ENCODE measurements around the gene TBC1D10A. TPM values are rescaled to one million over a fixed set of nuclear protein-coding genes. Genes with fewer than 3 reads are reported as not detected.

TBC1D10A gene
- total RNA-seq, 4 donors from 2014 or later = 38.3 to 49.2 (median 43.0) TPM

DNA sequence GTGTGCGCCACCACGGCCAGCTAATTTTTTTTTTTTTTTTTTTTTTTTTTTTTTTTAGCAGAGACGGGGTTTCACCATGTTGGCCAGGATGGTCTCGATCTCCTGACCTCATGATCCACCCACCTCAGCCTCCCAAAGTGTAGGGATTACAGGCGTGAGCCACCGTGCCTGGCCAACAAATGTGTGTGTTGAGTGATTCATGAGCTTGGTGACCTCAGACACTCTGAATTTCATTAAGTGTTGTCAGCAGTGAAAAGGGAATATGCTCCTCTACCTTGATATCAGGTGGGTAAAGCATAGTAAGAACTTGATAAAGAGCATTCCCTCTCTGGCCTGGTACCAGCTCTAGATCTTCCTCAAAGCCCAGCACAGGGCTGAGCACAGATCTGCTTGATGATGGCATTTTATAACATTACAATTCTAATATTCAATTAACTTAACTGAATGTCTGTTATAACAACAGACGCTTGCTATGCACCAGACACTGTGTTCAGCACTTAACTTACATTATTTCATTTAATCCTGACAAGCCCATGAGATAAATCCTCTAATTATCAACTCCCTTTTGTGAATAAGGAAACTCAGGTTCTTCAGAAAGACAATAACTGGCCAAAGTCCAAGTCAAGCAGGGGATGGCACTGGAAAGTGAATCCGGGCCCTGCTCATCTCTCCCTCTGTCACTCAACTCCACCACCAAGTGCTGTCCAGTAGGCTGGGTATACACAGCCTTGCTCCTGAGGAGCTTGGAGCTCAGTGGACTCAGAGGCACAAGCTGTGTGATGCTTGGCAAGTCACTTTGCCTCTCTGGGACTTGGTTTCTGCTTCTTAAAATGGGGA lies 13.0 kb downstream of the TBC1D10A start:
- H3K4me3 ChIP-seq = no peak overlapping the region
- no peaks in the 10 kb centered on the region for H3K9me3 ChIP-seq
- peaks cover 5% of the 10 kb centered on the region for H3K36me3 ChIP-seq
- H3K27me3 ChIP-seq = no peaks in the 10 kb centered on the region
- no peak for DNase-seq (ENCODE audit: low spot score in 2 of 2)
- H3K4me1 ChIP-seq = peaks cover 98% of the 10 kb centered on the region
- TF ChIP-seq POLR2A (IDR thresholded peaks at IDR 0.05) (no peak), EP300 (IDR thresholded peaks at IDR 0.05) (no peak), CTCF (IDR thresholded peaks at IDR 0.05) (no peak), POLR2AphosphoS5 (IDR thresholded peaks at IDR 0.05) (no peak)
- WGBS = 85% methylated on average over 4 of the region's 8 CpGs
- H3K27ac ChIP-seq = peak overlapping the region; percentile 5

- Histone ChIP-seq H3K27me3 (no peaks in the 10 kb centered on the region), H3K4me3 (no peak overlapping the region), H3K9me3 (no peaks in the 10 kb centered on the region), H3K27ac (peak overlapping the region; percentile 87), H3K4me1 (peaks cover 98% of the 10 kb centered on the region), H3K36me3 (peaks cover 3% of the 10 kb centered on the region)
- WGBS = 48% methylated on average over 6 of the region's 6 CpGs
- no peak for DNase-seq (ENCODE audit: low spot score in 2 of 2)
- TF ChIP-seq POLR2AphosphoS5 (IDR thresholded peaks at IDR 0.05) = no peak
- TF ChIP-seq CTCF (IDR thresholded peaks at IDR 0.05) = no peak
- TF ChIP-seq EP300 (IDR thresholded peaks at IDR 0.05) = no peak
- TF ChIP-seq POLR2A (IDR thresholded peaks at IDR 0.05) = no peak
Measured at GRCh38 chr22:30312053-30312452, 14.7 kb downstream of the TBC1D10A start.

DNA sequence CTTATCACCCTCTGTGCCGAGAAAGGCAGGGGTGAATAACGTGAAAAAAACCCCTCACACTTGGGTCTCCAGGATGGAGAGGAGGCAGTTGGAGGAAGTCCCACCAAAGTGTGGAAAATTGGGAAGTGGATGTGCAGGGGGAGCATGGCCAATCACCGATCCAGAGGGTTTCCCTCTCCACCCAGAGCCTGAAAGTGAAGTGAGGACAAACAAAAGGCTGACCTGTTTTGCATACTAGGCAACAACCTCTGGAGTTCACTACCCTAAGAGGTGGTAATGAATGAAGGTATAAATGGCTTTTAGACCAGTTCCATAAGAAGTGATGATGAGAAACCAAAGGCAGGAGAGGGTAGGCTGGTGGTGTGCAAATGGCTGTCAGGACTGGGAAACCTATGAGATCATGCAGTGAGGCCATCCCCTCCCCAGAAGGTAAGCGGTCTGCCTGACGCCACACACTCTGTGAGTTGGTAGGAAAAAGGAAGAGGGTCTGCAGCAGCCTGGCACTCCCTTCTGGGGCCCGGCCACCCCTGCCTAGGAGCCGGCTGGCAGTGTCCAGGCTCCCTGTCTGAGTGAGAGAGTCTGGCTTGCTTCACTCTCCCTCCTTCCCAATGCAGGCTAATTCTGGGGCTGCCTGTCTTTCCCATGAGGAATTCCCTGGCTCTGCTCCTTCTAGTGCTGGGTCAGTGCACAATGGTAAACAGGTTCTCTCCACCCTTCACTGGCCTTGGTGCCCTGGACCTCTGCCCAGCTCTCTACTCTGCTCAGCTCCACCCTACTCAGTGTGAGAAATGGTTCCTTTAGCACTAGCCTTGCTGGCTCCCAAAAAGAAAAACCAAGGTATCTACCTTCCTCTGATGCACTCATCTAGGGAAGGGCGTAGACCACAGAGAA lies 15.6 kb downstream of the TBC1D10A start:
- TF ChIP-seq EP300 (IDR thresholded peaks at IDR 0.05) = no peak
- peak in 1 of 2 donors; percentile 81 for DNase-seq (ENCODE audit: low spot score in 2 of 2)

DNA sequence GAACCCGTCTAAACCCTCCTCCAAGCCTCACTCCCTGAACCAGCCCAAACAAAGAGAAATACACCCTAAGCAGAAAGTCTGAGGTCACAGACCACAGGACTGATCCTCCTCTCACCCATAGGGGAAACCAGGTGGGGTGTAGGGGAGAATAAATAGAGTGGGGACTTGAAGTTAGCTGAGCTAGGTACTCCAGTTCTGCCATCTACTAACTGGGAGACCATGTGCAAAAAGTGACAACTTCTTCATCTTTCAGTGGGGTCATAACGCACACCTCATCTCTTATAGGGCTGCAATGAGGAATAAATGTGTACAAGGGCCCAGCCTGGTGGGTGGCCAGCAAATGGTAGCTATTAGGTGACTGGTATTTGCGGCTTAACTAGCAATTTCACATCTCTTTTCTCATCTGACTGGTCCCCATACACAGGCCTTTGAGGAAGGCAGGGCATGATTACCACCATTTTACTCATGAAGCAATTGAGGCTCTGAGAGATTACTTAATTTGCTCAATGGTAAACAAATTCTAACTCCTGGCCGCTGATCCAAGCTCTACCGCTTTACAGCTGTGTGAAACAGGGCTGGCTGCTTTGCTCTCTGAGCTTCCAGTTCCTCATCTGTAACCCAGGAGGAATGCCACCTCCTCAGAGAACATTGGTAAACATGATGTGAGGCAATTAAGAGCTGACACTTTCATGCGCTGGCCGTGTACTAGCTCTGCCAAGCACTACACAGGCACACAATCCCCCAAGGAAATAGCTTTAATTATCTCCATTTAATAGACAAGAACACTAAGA lies 16.6 kb downstream of the TBC1D10A start:
- Histone ChIP-seq H3K27ac (peak overlapping the region; percentile 87), H3K36me3 (peaks cover 3% of the 10 kb centered on the region), H3K4me1 (peaks cover 98% of the 10 kb centered on the region), H3K4me3 (no peak overlapping the region), H3K9me3 (no peaks in the 10 kb centered on the region), H3K27me3 (no peaks in the 10 kb centered on the region)
- WGBS = 42% methylated on average over 7 of the region's 7 CpGs
- peak in 1 of 2 donors; percentile 80 for DNase-seq (ENCODE audit: low spot score in 2 of 2)
- TF ChIP-seq POLR2A (IDR thresholded peaks at IDR 0.05) = no peak
- TF ChIP-seq POLR2AphosphoS5 (IDR thresholded peaks at IDR 0.05) = peak in 1 of 3 donors; percentile 64
- no peak for TF ChIP-seq EP300 (IDR thresholded peaks at IDR 0.05)
- TF ChIP-seq CTCF (IDR thresholded peaks at IDR 0.05) = no peak

More for the DNA sequence above, 15.6 kb downstream of the TBC1D10A start:
- no peaks in the 10 kb centered on the region for H3K9me3 ChIP-seq
- H3K27ac ChIP-seq = peak overlapping the region; percentile 87
- H3K36me3 ChIP-seq = peaks cover 3% of the 10 kb centered on the region
- 53% methylated on average over 8 of the region's 8 CpGs for WGBS
- peak overlapping the region; percentile 8 for H3K4me3 ChIP-seq
- no peaks in the 10 kb centered on the region for H3K27me3 ChIP-seq
- H3K4me1 ChIP-seq = peaks cover 98% of the 10 kb centered on the region

DNA sequence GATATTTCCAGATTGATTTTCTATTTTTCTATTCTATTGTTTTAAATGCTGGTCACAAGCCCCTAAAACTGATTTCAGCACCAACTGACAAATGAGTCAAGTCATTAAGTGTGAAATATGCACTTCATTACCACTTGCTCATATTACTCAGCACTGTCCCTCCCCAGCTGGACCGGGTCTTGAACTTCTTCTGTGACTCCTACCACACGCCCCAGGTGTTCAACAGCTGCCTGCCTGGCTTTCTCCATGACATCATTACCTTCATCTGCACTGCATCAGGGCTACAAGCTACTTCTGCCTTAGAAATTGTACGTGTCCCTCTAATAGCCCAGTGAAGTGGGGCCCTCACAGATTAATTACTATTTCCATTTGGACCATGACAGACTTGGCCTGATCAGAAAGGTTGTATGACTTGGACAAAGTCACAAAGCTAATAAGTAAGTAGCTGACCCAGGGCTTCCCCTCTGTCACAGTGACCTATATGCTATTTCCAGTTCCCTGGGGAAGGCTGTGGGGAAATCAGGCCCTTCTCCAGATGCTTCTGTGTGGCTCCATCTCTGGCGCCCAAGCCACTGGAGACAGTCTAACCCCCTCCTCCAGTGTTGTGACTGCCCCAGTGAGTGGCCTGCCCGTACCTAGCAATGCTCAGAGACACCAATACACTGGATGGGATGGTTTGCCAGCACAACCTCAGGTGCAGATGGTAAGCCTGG lies 18.1 kb downstream of the TBC1D10A start:
- Histone ChIP-seq H3K4me3 (no peak overlapping the region), H3K27ac (peak overlapping the region; percentile 87), H3K27me3 (no peaks in the 10 kb centered on the region), H3K9me3 (no peaks in the 10 kb centered on the region), H3K36me3 (no peaks in the 10 kb centered on the region), H3K4me1 (peaks cover 98% of the 10 kb centered on the region)
- no peak for TF ChIP-seq CTCF (IDR thresholded peaks at IDR 0.05)
- no peak for TF ChIP-seq EP300 (IDR thresholded peaks at IDR 0.05)
- no peak for TF ChIP-seq POLR2A (IDR thresholded peaks at IDR 0.05)
- TF ChIP-seq POLR2AphosphoS5 (IDR thresholded peaks at IDR 0.05) = no peak
- DNase-seq (ENCODE audit: low spot score in 2 of 2) = no peak
- WGBS = 49% methylated on average over 5 of the region's 5 CpGs
